Astrocyte (in vitro differentiated cells and primary cell): ENCODE measurements around the gene COL12A1. TPM values are rescaled to one million over a fixed set of nuclear protein-coding genes. Genes with fewer than 3 reads are reported as not detected.

Experiments
- DNase-seq: peaks from one replicate; pipeline ENCODE4 v3.0.0-alpha.2; 2010; ENCODE audit warnings: low read depth
- FAIRE-seq: peaks from 2 replicates; lab custom pipeline; 2011; peaks lifted over from hg19 to GRCh38; lab: Jason Lieb, UNC
- H2AFZ ChIP-seq: 2 replicates; pipeline ENCODE4 v1.6.0; 2012; ENCODE audit warnings: low read depth, low read length, inconsistent platforms
- H3K27ac ChIP-seq: 2 replicates; pipeline ENCODE4 v1.5.1; 2011; ENCODE audit warnings: low read depth, low read length, inconsistent platforms
- H3K27me3 ChIP-seq: 2 replicates; pipeline ENCODE4 v1.6.0; 2011; ENCODE audit warnings: low read length, inconsistent platforms; ENCODE audit not compliant: insufficient read depth
- H3K36me3 ChIP-seq: 2 replicates; pipeline ENCODE4 v1.5.1; 2011; ENCODE audit warnings: low read length, inconsistent platforms; ENCODE audit not compliant: insufficient read depth
- H3K4me1 ChIP-seq: 2 replicates; pipeline ENCODE4 v1.5.1; 2011; ENCODE audit warnings: low read length, inconsistent platforms; ENCODE audit not compliant: insufficient read depth
- H3K4me2 ChIP-seq: 2 replicates; pipeline ENCODE4 v1.6.0; 2012; ENCODE audit warnings: low read length, inconsistent platforms
- H3K4me3 ChIP-seq: 2 replicates; pipeline ENCODE4 v1.5.1; 2011; ENCODE audit warnings: low read depth, mild to moderate bottlenecking, low read length, inconsistent platforms; ENCODE audit not compliant: insufficient read depth
- H3K79me2 ChIP-seq: 2 replicates; pipeline ENCODE4 v1.6.0; 2012; ENCODE audit warnings: mild to moderate bottlenecking, low read length, inconsistent platforms; ENCODE audit not compliant: insufficient read depth
- H3K9ac ChIP-seq: 2 replicates; pipeline ENCODE4 v1.6.0; 2012; ENCODE audit warnings: mild to moderate bottlenecking, low read length, inconsistent platforms
- H3K9me3 ChIP-seq: 2 replicates; pipeline ENCODE4 v1.5.1; 2012; ENCODE audit warnings: low read depth, mild to moderate bottlenecking, low read length, inconsistent platforms; ENCODE audit not compliant: insufficient read depth
- H4K20me1 ChIP-seq: 2 replicates; pipeline ENCODE4 v1.6.0; 2012; ENCODE audit warnings: low read length, inconsistent platforms; ENCODE audit not compliant: insufficient read depth
- H3K27ac Mint-ChIP-seq: one replicate; pipeline ENCODE4 v1.8.0; 2021; ENCODE audit warnings: mild to moderate bottlenecking, mixed read lengths; ENCODE audit not compliant: unreplicated experiment
- H3K27me3 Mint-ChIP-seq: one replicate; pipeline ENCODE4 v1.8.0; 2021; ENCODE audit warnings: low read depth, mixed read lengths; ENCODE audit not compliant: unreplicated experiment
- H3K36me3 Mint-ChIP-seq: one replicate; pipeline ENCODE4 v1.8.0; 2021; ENCODE audit warnings: low read depth, mixed read lengths; ENCODE audit not compliant: unreplicated experiment
- H3K4me1 Mint-ChIP-seq: one replicate; pipeline ENCODE4 v1.8.0; 2021; ENCODE audit warnings: low read depth, mixed read lengths; ENCODE audit not compliant: unreplicated experiment
- H3K4me3 Mint-ChIP-seq: one replicate; pipeline ENCODE4 v1.8.0; 2021; ENCODE audit warnings: mild to moderate bottlenecking, moderate library complexity, mixed read lengths; ENCODE audit not compliant: unreplicated experiment
- H3K9me3 Mint-ChIP-seq: one replicate; pipeline ENCODE4 v1.8.0; 2021; ENCODE audit warnings: mild to moderate bottlenecking, mixed read lengths; ENCODE audit not compliant: unreplicated experiment
- EZH2 ChIP-seq: IDR thresholded peaks from 2 replicates; pipeline ENCODE4 v1.6.1; 2012; ENCODE audit warnings: mild to moderate bottlenecking, low read length, inconsistent platforms; ENCODE audit not compliant: insufficient read depth
- total RNA-seq: library from RNA; stranded (reverse); gene quantifications from 2 replicates; pipeline ENCODE4 v1.2.1, GENCODE V29; 2021
- TF ChIP-seq, protein P1 (sequence below): IDR thresholded peaks from 2 replicates; pipeline ENCODE4 v1.5.1; 2011; ENCODE audit warnings: low read depth, mild to moderate bottlenecking, inconsistent platforms, low read length, moderate library complexity; ENCODE audit not compliant: insufficient read depth

The COL12A1 gene
- total RNA-seq, 1 donor from 2014 or later: 106 TPM

DNA sequence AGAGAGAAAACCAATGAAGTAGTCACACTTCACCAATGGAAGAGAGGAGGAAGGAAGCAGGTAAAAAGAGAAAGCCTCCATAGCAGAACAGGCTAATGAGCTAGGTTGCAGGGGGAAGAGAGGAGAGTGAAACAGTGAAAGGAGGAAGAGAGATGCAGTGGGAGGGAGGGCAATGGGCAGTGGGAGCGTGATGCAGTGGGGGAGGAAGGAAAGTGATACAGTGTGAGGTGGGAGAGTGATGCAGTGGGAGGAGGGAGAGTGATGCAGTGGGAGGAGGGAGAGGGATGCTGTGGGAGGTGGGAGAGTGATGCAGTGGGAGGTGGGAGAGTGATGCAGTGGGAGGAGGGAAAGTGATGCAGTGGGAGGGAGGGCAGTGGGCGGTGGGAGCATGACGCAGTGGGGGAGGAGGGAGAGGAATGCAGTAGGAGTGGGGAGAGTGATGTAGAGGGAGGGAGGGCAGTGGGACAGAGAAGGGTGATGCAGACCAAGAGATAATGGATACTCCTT is 29.7 kb downstream of the COL12A1 start:
- no peak for TF ChIP-seq EZH2
- TF ChIP-seq, protein P1, sequence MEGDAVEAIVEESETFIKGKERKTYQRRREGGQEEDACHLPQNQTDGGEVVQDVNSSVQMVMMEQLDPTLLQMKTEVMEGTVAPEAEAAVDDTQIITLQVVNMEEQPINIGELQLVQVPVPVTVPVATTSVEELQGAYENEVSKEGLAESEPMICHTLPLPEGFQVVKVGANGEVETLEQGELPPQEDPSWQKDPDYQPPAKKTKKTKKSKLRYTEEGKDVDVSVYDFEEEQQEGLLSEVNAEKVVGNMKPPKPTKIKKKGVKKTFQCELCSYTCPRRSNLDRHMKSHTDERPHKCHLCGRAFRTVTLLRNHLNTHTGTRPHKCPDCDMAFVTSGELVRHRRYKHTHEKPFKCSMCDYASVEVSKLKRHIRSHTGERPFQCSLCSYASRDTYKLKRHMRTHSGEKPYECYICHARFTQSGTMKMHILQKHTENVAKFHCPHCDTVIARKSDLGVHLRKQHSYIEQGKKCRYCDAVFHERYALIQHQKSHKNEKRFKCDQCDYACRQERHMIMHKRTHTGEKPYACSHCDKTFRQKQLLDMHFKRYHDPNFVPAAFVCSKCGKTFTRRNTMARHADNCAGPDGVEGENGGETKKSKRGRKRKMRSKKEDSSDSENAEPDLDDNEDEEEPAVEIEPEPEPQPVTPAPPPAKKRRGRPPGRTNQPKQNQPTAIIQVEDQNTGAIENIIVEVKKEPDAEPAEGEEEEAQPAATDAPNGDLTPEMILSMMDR: no peak
- H3K4me1 Mint-ChIP-seq: peaks cover 2% of the 10 kb centered on the region
- no peak overlapping the region for H3K27ac ChIP-seq
- H3K9me3 Mint-ChIP-seq: no peaks in the 10 kb centered on the region
- FAIRE-seq (no peak), DNase-seq (no peak)
- no peaks in the 10 kb centered on the region for H3K27me3 Mint-ChIP-seq
- H3K4me2 ChIP-seq: no peak overlapping the region
- H2AFZ ChIP-seq: no peak overlapping the region
- no peaks in the 10 kb centered on the region for H3K4me1 ChIP-seq
- peaks cover 4% of the 10 kb centered on the region for H4K20me1 ChIP-seq
- peaks cover 21% of the 10 kb centered on the region for H3K36me3 ChIP-seq
- no peaks in the 10 kb centered on the region for H3K9me3 ChIP-seq
- no peak overlapping the region for H3K4me3 ChIP-seq
- no peak overlapping the region for H3K9ac ChIP-seq
- peaks cover 21% of the 10 kb centered on the region for H3K36me3 Mint-ChIP-seq
- no peak overlapping the region for H3K27ac Mint-ChIP-seq
- H3K4me3 Mint-ChIP-seq: no peak overlapping the region
- H3K27me3 ChIP-seq: no peaks in the 10 kb centered on the region
- no peaks in the 10 kb centered on the region for H3K79me2 ChIP-seq

DNA sequence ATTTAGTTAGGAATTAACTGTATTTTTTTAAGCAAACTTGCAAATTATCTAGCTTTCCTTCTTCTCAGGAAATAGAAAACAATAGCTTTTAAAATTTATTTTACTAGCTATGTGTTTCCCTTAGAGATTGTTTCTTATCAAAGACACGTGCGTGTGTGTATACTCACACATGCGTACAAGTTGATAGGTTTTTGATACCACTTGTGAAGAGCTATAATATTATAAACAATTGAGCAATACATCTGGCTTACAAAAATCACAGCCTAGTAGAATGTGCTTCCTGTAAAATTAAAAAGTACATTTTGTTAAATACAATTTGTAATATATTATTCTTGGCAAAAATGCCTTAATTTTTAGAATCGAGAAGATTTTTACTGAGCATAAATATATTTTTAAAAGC is 33.9 kb downstream of the COL12A1 start:
- no peaks in the 10 kb centered on the region for H3K27me3 Mint-ChIP-seq
- H3K4me3 ChIP-seq: no peak overlapping the region
- DNase-seq (no peak), FAIRE-seq (no peak)
- H4K20me1 ChIP-seq: peaks cover 4% of the 10 kb centered on the region
- peaks cover 3% of the 10 kb centered on the region for H3K79me2 ChIP-seq
- no peak overlapping the region for H3K9ac ChIP-seq
- no peak overlapping the region for H3K27ac Mint-ChIP-seq
- no peaks in the 10 kb centered on the region for H3K27me3 ChIP-seq
- H3K9me3 Mint-ChIP-seq: no peaks in the 10 kb centered on the region
- no peak overlapping the region for H2AFZ ChIP-seq
- H3K4me3 Mint-ChIP-seq: no peak overlapping the region
- H3K4me1 Mint-ChIP-seq: peaks cover 6% of the 10 kb centered on the region
- TF ChIP-seq, protein P1: no peak
- no peak for TF ChIP-seq EZH2
- no peak overlapping the region for H3K27ac ChIP-seq
- H3K36me3 ChIP-seq: peaks cover 7% of the 10 kb centered on the region
- no peak overlapping the region for H3K4me2 ChIP-seq
- H3K36me3 Mint-ChIP-seq: peaks cover 14% of the 10 kb centered on the region
- no peaks in the 10 kb centered on the region for H3K9me3 ChIP-seq
- no peaks in the 10 kb centered on the region for H3K4me1 ChIP-seq

DNA sequence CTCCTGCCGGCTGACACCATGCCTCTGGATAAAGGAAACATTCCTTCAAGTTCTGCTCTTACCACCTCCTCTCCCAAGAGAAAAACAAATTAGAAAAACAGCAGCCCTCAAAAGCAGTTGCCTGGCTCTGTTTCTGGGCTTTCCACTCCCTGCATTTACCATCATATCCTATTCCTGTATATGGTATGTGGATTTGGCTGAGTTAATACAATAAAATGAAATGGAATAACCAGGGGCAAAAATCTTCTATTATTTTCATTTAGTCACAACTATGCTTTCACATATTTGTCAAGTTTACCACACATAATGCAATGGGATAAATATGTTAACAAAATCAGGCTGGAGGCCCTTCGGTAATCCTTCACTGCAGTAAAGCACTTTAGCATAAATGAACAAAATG is 34.3 kb downstream of the COL12A1 start:
- Mint-ChIP-seq H3K4me3 (no peak overlapping the region), H3K9me3 (no peaks in the 10 kb centered on the region), H3K27me3 (no peaks in the 10 kb centered on the region), H3K4me1 (peaks cover 8% of the 10 kb centered on the region), H3K36me3 (peaks cover 14% of the 10 kb centered on the region), H3K27ac (no peak overlapping the region)
- FAIRE-seq (no peak), DNase-seq (no peak)
- H3K9ac ChIP-seq: no peak overlapping the region
- peaks cover 5% of the 10 kb centered on the region for H3K36me3 ChIP-seq
- H3K27ac ChIP-seq: no peak overlapping the region
- no peak overlapping the region for H2AFZ ChIP-seq
- no peak for TF ChIP-seq EZH2
- TF ChIP-seq, protein P1: no peak
- H4K20me1 ChIP-seq: peaks cover 4% of the 10 kb centered on the region
- peaks cover 3% of the 10 kb centered on the region for H3K79me2 ChIP-seq
- no peaks in the 10 kb centered on the region for H3K9me3 ChIP-seq
- H3K4me3 ChIP-seq: no peak overlapping the region
- no peak overlapping the region for H3K4me2 ChIP-seq
- no peaks in the 10 kb centered on the region for H3K4me1 ChIP-seq
- H3K27me3 ChIP-seq: no peaks in the 10 kb centered on the region
